Memory B cell (primary cell): ENCODE data around the gene SYT1.

Source experiments
- ATAC-seq: fragments of 150-1000 bp; cut with Tn5 transposase; 2 replicates; pipeline ENCODE4 v1.10.0; 2021; ENCODE audit warnings: low read depth, mild to moderate bottlenecking, moderate library complexity
- DNase-seq, 2 donors: peaks; one replicate each; pipeline ENCODE4 v3.0.0; 2022; ENCODE audit warnings: low spot score in 2 of 2
- H3K27ac Mint-ChIP-seq: one replicate; pipeline ENCODE4 v1.8.0; 2022; ENCODE audit warnings: mild to moderate bottlenecking, moderate library complexity, mixed read lengths
- H3K27me3 Mint-ChIP-seq: one replicate; pipeline ENCODE4 v1.8.0; 2022; ENCODE audit warnings: mixed read lengths
- H3K36me3 Mint-ChIP-seq: one replicate; pipeline ENCODE4 v1.8.0; 2022; ENCODE audit warnings: mild to moderate bottlenecking, mixed read lengths
- H3K4me1 Mint-ChIP-seq: one replicate; pipeline ENCODE4 v1.8.0; 2022; ENCODE audit warnings: mixed read lengths
- H3K4me3 Mint-ChIP-seq: one replicate; pipeline ENCODE4 v1.8.0; 2022; ENCODE audit warnings: mild to moderate bottlenecking, moderate library complexity, mixed read lengths
- H3K9me3 Mint-ChIP-seq: one replicate; pipeline ENCODE4 v1.8.0; 2022; ENCODE audit warnings: mixed read lengths

SYT1 gene

DNA sequence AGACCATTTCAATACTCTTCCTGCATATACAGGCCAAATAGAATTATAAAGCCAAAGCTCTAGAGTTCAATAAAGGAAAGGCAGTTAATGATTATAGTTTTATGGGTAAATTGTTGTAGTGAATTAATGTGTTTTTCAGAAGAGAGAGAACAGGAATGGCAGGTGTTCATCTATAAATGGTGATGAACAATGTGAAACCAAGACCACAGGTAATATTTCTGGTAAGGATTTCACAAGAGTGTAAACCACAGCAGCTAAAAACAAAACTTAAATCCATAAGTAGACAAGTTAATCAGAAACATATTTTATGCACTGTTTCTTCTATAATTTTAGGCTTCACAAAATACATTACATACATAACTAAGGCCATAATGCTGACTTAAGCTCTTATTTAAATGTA lies 204.4 kb downstream of the SYT1 start:
- Mint-ChIP-seq H3K27me3 (no peaks in the 10 kb centered on the region), H3K27ac (no peak overlapping the region), H3K4me1 (peaks cover 2% of the 10 kb centered on the region), H3K4me3 (no peak overlapping the region), H3K36me3 (no peaks in the 10 kb centered on the region), H3K9me3 (no peaks in the 10 kb centered on the region)
- no peak for DNase-seq
- no peak for ATAC-seq

DNA sequence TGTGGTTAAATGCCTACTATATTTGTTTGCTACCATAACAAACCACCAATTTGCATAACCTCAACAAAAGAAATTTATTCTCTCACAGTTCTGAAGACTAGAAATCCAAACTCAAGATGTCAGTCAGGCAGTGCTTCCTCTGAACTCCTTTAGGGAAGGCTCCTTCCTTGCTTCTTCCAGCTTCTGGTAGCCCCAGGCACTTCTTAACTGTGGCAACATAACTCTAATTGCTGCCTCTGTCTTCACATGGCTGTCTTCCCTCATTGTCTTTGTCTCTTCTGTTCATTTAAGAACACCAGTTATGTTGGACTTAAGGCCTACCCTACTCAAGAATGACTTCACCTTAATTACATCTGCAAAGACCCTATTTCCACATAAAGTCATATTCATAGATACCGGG lies 206.9 kb downstream of the SYT1 start:
- Mint-ChIP-seq H3K36me3 (no peaks in the 10 kb centered on the region), H3K4me1 (peaks cover 2% of the 10 kb centered on the region), H3K27ac (no peak overlapping the region), H3K27me3 (no peaks in the 10 kb centered on the region), H3K9me3 (peaks cover 1% of the 10 kb centered on the region), H3K4me3 (no peak overlapping the region)
- no peak for ATAC-seq
- no peak for DNase-seq

DNA sequence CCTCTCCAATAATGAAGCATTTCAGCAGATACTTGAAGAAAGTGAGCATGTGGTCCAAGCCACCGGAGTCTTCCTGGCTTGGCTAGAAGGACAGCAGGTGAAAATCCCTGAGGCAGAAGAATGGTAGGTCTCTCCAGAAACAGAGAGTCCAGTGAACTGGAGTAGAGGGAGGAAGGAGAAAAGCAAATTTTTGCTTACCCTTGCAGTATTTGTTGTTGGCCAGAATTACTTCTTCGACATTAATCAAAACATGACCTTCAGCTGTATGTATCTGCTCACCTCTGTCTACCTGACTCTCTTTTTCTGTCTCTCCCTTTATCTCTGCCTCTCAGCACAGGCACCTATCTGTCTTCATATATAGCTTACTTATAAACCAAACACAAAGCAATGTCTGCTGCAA lies 208.9 kb downstream of the SYT1 start:
- H3K36me3 Mint-ChIP-seq, result no peaks in the 10 kb centered on the region
- no peaks in the 10 kb centered on the region for H3K27me3 Mint-ChIP-seq
- H3K9me3 Mint-ChIP-seq, result peaks cover 1% of the 10 kb centered on the region
- no peak overlapping the region for H3K4me3 Mint-ChIP-seq
- H3K27ac Mint-ChIP-seq, result no peak overlapping the region
- no peak for ATAC-seq
- no peak for DNase-seq
- peaks cover 2% of the 10 kb centered on the region for H3K4me1 Mint-ChIP-seq

DNA sequence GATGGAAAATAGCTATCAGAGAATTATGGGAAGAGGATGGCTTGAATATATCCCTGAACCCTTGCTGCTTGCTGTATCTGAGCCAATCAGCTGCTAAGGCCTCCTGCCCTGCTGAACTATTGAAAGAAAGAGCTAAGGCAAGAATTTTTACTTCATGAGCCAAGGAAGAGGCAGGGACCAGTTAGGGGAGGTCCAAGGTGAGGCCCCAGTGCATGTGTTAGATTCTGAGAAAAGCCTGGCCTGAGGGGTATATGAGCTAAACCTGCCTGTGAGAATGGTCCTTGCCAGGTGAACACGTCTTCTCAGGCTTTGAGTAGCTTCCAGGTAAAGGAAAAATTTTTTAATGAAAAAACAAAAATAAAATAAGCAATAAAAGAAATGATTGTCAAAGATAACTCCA lies 218.0 kb downstream of the SYT1 start:
- no peaks in the 10 kb centered on the region for H3K4me1 Mint-ChIP-seq
- no peak for ATAC-seq
- H3K36me3 Mint-ChIP-seq, result no peaks in the 10 kb centered on the region
- no peaks in the 10 kb centered on the region for H3K9me3 Mint-ChIP-seq
- no peak overlapping the region for H3K4me3 Mint-ChIP-seq
- no peaks in the 10 kb centered on the region for H3K27me3 Mint-ChIP-seq
- no peak for DNase-seq
- H3K27ac Mint-ChIP-seq, result no peak overlapping the region

DNA sequence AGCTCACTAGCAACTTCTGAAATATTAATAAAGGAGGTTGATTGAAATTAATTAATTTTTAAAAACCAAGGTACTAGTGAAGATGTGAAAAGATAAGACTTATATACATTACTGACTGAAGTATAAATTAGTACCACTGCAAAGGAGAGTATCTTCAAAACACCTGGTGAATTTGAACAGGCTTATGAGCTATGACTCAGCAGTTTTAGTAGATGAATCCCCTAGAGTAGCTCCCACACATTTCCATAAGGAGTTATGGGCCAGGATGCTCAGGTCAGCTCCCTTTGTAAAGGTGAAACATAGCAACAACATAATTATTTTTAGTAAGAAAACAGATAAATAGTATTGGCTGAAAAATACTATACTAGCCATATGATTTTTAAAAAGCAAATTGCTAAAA lies 218.6 kb downstream of the SYT1 start:
- H3K36me3 Mint-ChIP-seq, result no peaks in the 10 kb centered on the region
- H3K4me3 Mint-ChIP-seq, result no peak overlapping the region
- no peak for ATAC-seq
- H3K4me1 Mint-ChIP-seq, result no peaks in the 10 kb centered on the region
- no peaks in the 10 kb centered on the region for H3K9me3 Mint-ChIP-seq
- no peak overlapping the region for H3K27ac Mint-ChIP-seq
- no peak for DNase-seq
- H3K27me3 Mint-ChIP-seq, result no peaks in the 10 kb centered on the region

DNA sequence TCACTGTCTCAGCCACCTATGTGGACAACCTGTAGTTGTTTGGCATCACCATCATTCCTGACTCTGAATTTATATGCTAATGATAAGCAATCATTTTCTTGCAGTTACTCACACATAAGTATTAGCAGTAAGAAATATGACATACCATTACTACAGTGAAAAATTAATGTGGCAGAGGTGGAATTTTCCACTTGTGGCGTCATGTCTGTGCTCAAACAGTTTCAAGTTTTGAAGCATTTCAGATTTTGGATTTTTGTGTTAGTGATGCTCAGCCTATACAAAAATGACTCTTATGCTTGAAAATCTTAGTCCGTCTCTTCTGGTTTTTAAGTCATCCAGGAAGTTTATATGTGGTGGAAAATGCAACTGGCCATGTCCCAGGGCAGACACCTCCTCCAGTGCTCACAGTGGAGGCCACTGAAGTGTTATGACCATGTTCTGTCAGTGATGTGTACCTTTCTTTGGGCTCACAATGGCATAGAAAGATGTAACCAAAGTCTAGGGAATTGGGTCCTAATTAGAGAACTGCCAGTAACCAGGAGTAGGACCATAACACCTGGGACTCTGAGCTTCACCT lies 220.6 kb downstream of the SYT1 start:
- no peak for ATAC-seq
- H3K4me3 Mint-ChIP-seq, result no peak overlapping the region
- no peaks in the 10 kb centered on the region for H3K27me3 Mint-ChIP-seq
- no peak for DNase-seq
- no peaks in the 10 kb centered on the region for H3K9me3 Mint-ChIP-seq
- H3K27ac Mint-ChIP-seq, result no peak overlapping the region
- no peaks in the 10 kb centered on the region for H3K4me1 Mint-ChIP-seq
- H3K36me3 Mint-ChIP-seq, result no peaks in the 10 kb centered on the region

DNA sequence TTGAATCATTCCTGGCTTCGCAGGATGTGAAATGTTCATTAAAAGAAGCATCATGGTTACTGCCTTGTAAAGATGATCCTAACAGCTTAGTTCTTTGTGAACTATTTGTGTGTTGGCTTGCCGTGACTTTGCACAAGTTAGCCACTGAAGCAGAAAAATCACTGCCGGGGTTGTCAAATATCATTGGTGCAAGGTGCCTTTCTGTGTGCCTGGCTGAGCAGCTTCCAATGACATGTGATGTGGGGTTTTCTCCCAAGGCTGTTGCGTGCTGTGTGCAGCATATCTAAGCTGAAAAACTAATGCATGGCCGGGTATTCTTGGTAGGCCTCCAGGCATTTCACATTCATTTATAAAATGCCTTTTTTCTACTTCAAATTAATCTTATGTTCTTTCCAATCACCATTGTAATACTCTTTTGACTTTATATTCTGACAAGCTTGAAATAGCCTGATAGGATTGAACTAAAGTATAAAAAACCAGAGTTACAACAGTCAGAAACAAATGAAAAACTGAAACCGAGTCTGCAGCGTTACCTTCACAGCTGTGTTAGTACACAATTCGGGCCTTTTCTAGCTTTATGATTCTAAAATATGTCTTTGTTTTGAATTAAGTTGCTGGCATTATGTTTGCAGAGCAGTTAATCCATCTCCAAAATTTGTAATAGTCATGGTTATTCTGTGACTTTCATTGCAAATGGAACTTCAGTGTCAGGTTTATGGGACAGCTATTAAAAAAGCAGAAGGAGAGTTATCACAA lies 222.1 kb downstream of the SYT1 start:
- no peak for DNase-seq
- H3K36me3 Mint-ChIP-seq, result no peaks in the 10 kb centered on the region
- no peaks in the 10 kb centered on the region for H3K9me3 Mint-ChIP-seq
- no peak overlapping the region for H3K27ac Mint-ChIP-seq
- H3K4me3 Mint-ChIP-seq, result no peak overlapping the region
- ATAC-seq, result no peak
- no peaks in the 10 kb centered on the region for H3K27me3 Mint-ChIP-seq
- no peaks in the 10 kb centered on the region for H3K4me1 Mint-ChIP-seq

DNA sequence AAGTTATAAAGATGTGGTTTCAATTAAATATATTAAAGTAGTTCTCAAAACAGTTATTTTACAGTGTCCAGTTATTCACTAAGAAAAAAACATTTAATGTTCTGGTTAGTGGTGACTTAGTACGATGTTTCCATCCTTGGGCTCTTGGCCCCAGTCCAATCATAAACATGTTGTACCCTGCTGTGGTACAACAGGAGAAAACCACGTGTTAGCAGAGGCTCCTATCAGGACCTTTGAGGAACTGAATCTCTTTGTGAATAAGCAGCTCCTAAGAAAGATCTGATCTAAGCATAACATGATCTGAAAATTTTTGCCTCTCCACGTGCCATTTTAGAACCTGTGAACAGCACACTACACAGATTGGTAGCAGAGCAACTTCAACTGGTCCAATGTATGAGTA lies 234.0 kb downstream of the SYT1 start:
- H3K9me3 Mint-ChIP-seq, result no peaks in the 10 kb centered on the region
- H3K4me3 Mint-ChIP-seq, result no peak overlapping the region
- DNase-seq (no peak), ATAC-seq (no peak)
- H3K4me1 Mint-ChIP-seq, result no peaks in the 10 kb centered on the region
- H3K27ac Mint-ChIP-seq, result no peak overlapping the region
- no peaks in the 10 kb centered on the region for H3K27me3 Mint-ChIP-seq
- no peaks in the 10 kb centered on the region for H3K36me3 Mint-ChIP-seq

DNA sequence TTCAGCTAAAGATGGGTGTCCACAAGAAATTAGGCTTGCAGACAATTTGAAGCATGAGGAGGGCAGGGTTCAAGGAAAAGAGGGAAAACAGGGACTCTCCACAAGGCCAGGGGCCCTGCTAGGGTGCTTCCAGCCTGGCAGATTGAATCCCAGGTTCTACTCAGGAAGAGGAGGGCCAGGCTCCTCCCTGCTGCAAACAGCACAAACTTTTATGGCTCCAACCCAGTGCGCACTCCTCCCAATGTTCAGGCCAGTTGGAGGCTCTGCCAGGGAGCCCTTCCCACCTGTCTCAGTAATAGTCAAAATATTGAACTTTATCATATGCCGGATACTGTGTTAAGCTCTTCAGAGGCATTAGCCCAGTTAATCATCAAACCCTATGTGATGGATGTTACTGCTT lies 244.4 kb downstream of the SYT1 start:
- no peaks in the 10 kb centered on the region for H3K36me3 Mint-ChIP-seq
- H3K9me3 Mint-ChIP-seq, result no peaks in the 10 kb centered on the region
- H3K27ac Mint-ChIP-seq, result no peak overlapping the region
- no peak overlapping the region for H3K4me3 Mint-ChIP-seq
- DNase-seq, result no peak
- ATAC-seq, result no peak
- H3K4me1 Mint-ChIP-seq, result no peaks in the 10 kb centered on the region
- H3K27me3 Mint-ChIP-seq, result no peaks in the 10 kb centered on the region

DNA sequence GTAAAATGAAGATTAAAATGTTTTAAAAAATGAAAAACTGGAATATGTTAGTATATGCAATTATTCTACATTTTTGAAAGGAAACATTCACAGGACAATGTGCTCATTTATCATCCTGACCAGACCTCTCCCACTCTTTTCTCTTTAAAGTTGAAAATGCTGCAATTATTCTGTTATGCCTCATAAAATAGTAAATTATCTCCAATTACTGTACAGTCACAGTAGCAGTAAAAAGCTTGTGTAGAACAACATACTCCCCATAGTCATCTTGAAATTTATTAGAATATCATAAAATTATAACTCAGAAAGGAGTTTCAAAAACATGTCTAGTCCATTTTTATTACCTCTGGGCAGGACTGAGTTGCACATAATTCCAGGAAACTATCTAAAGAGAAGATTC lies 250.3 kb downstream of the SYT1 start:
- no peak overlapping the region for H3K4me3 Mint-ChIP-seq
- H3K4me1 Mint-ChIP-seq, result no peaks in the 10 kb centered on the region
- no peaks in the 10 kb centered on the region for H3K36me3 Mint-ChIP-seq
- no peak overlapping the region for H3K27ac Mint-ChIP-seq
- no peaks in the 10 kb centered on the region for H3K9me3 Mint-ChIP-seq
- no peak for DNase-seq
- H3K27me3 Mint-ChIP-seq, result no peaks in the 10 kb centered on the region
- ATAC-seq, result no peak

DNA sequence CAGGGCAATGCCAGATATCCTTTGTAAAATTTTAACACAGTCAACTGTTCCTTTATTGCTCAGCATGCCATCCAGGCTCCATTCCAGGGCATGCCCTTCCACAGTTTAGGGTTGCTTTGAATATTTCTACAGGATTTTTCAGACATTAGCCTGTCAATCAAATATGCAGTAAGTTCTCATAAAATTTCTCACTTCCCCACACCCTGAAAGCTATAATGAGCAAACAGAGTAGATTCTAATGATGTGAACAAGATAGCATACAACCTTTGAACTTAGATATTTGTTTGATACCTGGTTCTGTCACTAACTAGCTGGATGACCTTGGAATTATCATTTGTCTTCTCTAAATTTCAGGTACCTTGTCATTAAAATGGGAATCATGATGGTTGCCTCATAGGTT lies 251.2 kb downstream of the SYT1 start:
- DNase-seq, result no peak

DNA sequence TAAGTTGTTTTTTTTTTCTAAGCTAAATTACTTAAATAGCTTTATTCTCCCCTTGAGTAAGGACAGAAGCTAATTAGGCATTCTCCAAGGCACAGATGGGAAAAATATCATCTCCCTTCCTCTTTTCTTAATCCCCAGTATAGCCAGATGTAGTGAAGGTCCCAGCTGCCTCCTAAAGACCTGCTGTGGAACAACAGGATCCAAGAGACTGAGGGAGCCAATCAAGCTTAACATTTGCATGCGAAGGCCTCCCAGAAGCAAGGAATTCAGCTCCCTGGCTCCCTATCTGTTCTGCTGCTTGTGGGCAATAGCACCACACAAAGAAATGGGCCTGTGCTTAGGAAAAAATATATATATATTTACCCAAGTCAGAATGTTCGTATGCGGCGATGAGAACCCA lies 255.2 kb downstream of the SYT1 start:
- H3K27ac Mint-ChIP-seq, result no peak overlapping the region
- no peak overlapping the region for H3K4me3 Mint-ChIP-seq
- no peaks in the 10 kb centered on the region for H3K9me3 Mint-ChIP-seq
- DNase-seq (no peak), ATAC-seq (no peak)
- H3K27me3 Mint-ChIP-seq, result no peaks in the 10 kb centered on the region
- H3K36me3 Mint-ChIP-seq, result no peaks in the 10 kb centered on the region
- no peaks in the 10 kb centered on the region for H3K4me1 Mint-ChIP-seq

More for the DNA sequence above, 251.2 kb downstream of the SYT1 start:
- H3K4me3 Mint-ChIP-seq, result no peak overlapping the region
- no peaks in the 10 kb centered on the region for H3K4me1 Mint-ChIP-seq
- H3K9me3 Mint-ChIP-seq, result no peaks in the 10 kb centered on the region
- no peak overlapping the region for H3K27ac Mint-ChIP-seq
- H3K27me3 Mint-ChIP-seq, result no peaks in the 10 kb centered on the region
- no peaks in the 10 kb centered on the region for H3K36me3 Mint-ChIP-seq
- ATAC-seq, result no peak

DNA sequence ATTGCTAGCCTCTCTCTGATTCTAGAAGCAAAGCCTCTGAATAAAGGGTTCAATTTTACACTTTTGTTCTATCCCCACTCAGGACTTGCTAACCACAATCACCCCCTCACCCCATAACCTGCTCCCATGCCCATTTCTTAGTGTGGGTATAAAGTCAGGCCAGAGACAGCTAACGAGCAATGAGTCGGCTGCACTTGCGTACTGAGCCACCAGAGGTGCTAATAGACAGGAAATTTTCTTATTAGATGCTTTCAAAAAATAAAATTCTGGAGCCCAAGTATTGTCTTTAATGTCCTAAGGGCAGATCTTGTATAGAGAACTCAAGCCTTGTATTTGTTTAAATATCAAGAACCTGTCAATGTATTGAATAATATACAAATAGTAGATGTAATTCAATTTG lies 256.9 kb downstream of the SYT1 start:
- DNase-seq (no peak), ATAC-seq (no peak)
- H3K4me1 Mint-ChIP-seq, result no peaks in the 10 kb centered on the region
- H3K36me3 Mint-ChIP-seq, result no peaks in the 10 kb centered on the region
- no peak overlapping the region for H3K27ac Mint-ChIP-seq
- H3K27me3 Mint-ChIP-seq, result no peaks in the 10 kb centered on the region
- H3K4me3 Mint-ChIP-seq, result no peak overlapping the region
- H3K9me3 Mint-ChIP-seq, result no peaks in the 10 kb centered on the region

DNA sequence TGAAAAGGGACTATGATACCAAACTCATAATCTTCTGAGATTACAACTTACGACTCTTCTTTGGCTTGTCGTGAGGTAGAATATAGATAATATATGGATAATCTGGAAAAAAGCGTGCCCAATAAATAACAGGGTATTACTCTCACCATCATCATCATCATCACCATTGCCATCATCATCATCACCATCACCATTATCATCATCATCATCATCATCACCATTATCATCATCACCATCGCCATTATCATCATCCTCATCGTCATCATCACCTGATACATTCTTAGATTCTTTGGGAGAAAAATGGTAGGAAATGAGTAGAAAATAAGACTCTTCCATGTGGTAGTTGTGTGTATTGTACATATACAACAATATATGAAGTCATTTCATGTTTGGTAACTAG lies 259.8 kb downstream of the SYT1 start:
- ATAC-seq, result no peak
- no peak for DNase-seq
- Mint-ChIP-seq H3K4me3 (no peak overlapping the region), H3K36me3 (no peaks in the 10 kb centered on the region), H3K9me3 (no peaks in the 10 kb centered on the region), H3K4me1 (no peaks in the 10 kb centered on the region), H3K27ac (no peak overlapping the region), H3K27me3 (no peaks in the 10 kb centered on the region)

DNA sequence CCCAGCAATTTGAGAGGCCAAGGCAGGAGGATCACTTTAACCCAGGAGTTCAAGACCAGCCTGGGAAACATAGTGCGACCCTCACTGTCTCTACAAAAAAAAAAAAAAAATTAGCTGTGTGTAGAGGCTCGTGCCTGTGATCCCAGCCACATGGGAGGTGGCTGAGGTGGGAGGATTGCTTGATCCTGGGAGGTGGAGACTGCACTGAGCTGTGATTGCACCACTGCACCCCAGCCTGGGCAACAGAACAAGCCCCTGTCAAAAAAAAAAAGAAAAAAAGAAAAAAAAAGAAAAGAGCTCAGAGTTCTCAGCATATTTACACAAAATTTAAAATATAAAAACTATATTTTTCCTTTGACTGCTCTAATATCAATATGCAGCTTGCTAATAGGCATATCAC lies 260.8 kb downstream of the SYT1 start:
- Mint-ChIP-seq H3K27ac (no peak overlapping the region), H3K27me3 (no peaks in the 10 kb centered on the region), H3K9me3 (no peaks in the 10 kb centered on the region), H3K4me1 (no peaks in the 10 kb centered on the region), H3K4me3 (no peak overlapping the region), H3K36me3 (no peaks in the 10 kb centered on the region)
- no peak for DNase-seq
- ATAC-seq, result no peak
